ENCODE measurements around the gene GAK. TPM values are rescaled to one million over a fixed set of nuclear protein-coding genes. Genes with fewer than 3 reads are reported as not detected.
"Not testable (repeated sequence)": the region's sequence is repeated elsewhere in the genome, so short reads cannot be mapped to it uniquely, and the experiment has no call there.

Gene GAK
- 100 to 1,000 TPM; 197 to 265 TPM for total RNA-seq
- long read RNA-seq, full-length matches to known transcripts = 32 of 381 reads
- long read RNA-seq, partial matches to known transcripts = 281 of 381 reads
- long read RNA-seq, other reads (novel, unspliced or antisense) = 68 of 381 reads

GRCh38 chr4:931960-932712 lies at the start of gene GAK, which contains the start of gene TMEM175:
TSS of gene GAK (minus strand) at chr4:932316. CDS start at chr4:932187, 129 bp downstream.
TSS of gene TMEM175 (plus strand) at chr4:932460. CDS start at chr4:947740, 15,280 bp downstream.
- DNase-seq = peak; percentile 93 to 97
- peak; percentile 91 for ATAC-seq
- intact Hi-C loops (cut with DNase I, micrococcal nuclease) = no loop called here

- intact Hi-C loops (cut with DNase I, micrococcal nuclease) = no loop called here
- no peak for DNase-seq
- no peak for ATAC-seq
These were observed 47.0 kb upstream of the GAK start for GRCh38 chr4:978957-979701.

DNA sequence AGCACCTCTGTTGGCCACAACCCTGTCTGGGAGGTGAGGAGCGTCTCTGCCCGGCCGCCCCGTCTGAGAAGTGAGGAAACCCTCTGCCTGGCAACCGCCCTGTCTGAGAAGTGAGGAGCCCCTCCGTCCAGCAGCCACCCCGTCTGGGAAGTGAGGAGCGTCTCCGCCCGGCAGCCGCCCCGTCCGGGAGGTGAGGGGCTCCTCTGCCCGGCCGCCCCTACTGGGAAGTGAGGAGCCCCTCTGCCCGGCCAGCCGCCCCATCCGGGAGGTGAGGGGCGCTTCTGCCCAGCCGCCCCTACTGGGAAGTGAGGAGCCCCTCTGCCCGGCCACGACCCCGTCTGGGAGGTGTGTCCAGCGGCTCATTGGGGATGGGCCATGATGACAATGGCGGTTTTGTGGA lies 43.9 kb upstream of the GAK start:
- intact Hi-C loops (cut with DNase I, micrococcal nuclease); ATAC-seq; DNase-seq: not testable (repeated sequence)

DNA sequence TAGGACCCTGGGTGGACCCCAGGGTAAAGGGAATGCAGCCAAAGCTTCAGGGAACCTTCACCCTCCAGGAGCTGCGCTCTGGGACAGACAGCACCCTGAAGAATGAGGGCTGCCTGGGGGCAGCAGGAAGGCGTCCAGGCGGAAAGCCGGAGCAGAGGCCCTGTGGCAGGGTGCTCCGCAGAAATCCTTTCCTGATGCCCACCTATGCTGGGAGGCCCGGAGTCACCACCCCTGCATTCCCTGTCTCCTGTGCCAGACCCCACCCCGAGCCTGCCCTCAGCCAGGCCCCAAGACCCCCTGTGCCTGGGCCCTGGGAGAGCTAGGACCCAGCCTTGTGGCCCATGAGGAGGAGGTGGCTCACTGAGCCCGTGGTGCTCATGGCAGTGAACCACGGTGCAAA lies 42.6 kb upstream of the GAK start:
- intact Hi-C loops (cut with DNase I, micrococcal nuclease) = no loop called here
- DNase-seq (no peak), ATAC-seq (no peak)

DNA sequence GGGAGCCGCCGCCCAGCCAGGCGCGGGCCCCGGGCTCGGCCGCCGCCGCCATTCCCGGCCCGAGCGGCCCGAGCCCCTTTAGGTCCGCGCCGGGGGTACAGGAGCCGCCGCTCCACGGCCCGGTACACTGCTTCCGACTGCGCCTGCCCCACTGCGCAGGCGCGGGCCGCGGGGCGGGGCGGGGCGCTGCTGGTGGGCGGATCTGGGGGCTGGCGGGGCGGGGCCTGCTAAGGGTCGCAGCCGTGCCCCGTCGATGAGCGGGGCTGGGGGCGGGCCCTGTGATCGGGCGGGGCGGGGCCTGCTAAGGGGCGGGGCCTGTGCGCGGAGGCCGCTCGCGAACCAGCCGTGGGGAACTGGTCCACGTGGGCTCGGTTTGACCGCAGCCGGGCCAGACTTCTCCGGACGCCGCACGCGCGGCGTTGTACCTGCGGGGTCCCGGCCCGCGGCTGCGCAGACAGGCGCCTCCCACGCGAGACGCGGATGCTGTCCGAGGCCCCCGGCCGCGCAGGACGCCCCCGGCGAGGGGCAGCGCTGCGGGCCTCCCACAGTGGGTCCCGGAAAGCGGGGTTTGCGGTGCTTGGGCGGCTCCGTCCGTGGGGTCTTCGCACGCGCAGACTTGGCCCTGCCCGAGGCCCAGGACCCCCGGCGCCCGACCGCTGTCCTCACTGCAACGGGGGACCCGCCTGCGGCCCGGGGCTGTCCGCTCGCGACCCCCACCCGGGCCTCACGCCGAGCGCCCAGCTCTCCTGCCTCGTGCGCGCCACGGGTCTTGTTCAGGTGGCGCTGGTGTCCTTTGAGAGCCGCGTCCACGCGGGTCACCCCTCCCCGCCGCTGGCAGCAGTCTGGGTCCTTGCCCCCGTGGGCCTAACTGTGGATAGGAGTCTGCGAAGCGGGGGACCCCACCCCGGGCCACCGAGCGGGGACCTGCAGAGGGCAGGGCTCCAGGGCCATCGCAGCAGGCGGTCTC lies 41.6 kb upstream of the GAK start, which contains the start of gene DGKQ:
DGKQ (minus strand) TSS at position 139 of the 967 bp plus-strand sequence; CDS start at position 52, 87 bp downstream.
- intact Hi-C loops (cut with DNase I, micrococcal nuclease) = no loop called here
- ATAC-seq = peak; percentile 58
- DNase-seq = peak; percentile 76 to 90

- DNase-seq = peak in 1 of 2 donors; percentile 70
- ATAC-seq = peak; percentile 44
- intact Hi-C loops (cut with DNase I, micrococcal nuclease) = no loop called here
These were observed 40.7 kb upstream of the GAK start for GRCh38 chr4:972651-973424.

GRCh38 chr4:971666-972500 lies 39.8 kb upstream of the GAK start:
- intact Hi-C loops (cut with DNase I, micrococcal nuclease) = no loop called here

DNA sequence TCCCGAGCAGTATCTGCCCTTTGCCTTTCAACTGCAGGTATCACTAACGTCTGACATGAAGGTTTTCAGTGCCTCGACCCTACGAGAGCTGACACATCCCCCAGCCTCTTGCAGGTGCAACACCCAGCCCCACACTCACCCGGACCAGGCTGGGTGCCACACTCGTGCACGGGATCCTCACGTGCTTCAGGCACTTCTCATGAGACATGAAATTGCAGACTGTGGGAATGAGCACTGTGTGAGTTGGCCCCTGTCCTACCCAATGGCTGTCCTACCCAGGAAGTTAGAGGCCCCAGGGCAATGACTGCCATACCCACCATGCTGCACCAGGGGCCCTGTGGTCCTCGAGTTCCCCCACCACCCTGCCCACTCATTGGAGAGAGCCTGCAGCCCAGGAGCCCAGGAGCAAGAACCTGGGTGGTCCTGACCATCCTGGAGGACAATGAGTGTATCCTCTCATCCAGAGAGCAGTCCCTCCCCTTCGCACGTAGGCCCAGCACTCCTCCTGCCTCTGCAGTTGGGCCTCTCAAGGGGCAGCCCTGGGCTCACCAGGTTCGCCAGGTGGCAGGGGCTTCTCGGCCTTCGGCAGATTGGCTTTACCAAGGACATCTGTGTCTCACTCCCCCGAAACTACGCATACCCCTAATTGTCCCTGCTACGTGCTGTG lies 38.9 kb upstream of the GAK start:
- peak; percentile 37 to 49 for DNase-seq
- peak; percentile 24 for ATAC-seq
- intact Hi-C loops (cut with DNase I, micrococcal nuclease) = no loop called here

More at GRCh38 chr4:971666-972500, 39.8 kb upstream of the GAK start:
- DNase-seq = peak; percentile 90 to 94
- ATAC-seq = peak; percentile 79

GRCh38 chr4:970046-970745 lies 38.1 kb upstream of the GAK start:
- DNase-seq = peak; percentile 44 to 51
- intact Hi-C loops (cut with DNase I, micrococcal nuclease) = no loop called here
- peak; percentile 38 for ATAC-seq

GRCh38 chr4:968621-969394 lies 36.7 kb upstream of the GAK start:
- no peak for ATAC-seq
- intact Hi-C loops (cut with DNase I, micrococcal nuclease) = no loop called here
- DNase-seq = no peak

- ATAC-seq (no peak), DNase-seq (no peak)
- intact Hi-C loops (cut with DNase I, micrococcal nuclease) = no loop called here
These were observed 36.1 kb upstream of the GAK start for GRCh38 chr4:968221-968620.

- intact Hi-C loops (cut with DNase I, micrococcal nuclease) = no loop called here
- no peak for DNase-seq
- no peak for ATAC-seq
These were observed 35.3 kb upstream of the GAK start for GRCh38 chr4:967113-968104.

GRCh38 chr4:966266-967112 lies 34.4 kb upstream of the GAK start:
- no peak for ATAC-seq
- intact Hi-C loops (cut with DNase I, micrococcal nuclease) = no loop called here
- no peak for DNase-seq

Measured in left colon (tissue), 2 donors.